ENCODE results near the gene BMP2K. TPM values are rescaled to one million over a fixed set of nuclear protein-coding genes. Genes with fewer than 3 reads are reported as not detected.

BMP2K gene
- total RNA-seq, 2 donors from 2014 or later = 15.8 to 18.9 TPM

- no peak overlapping the region for H3K27ac ChIP-seq
- no peaks in the 10 kb centered on the region for H3K27me3 ChIP-seq
- H3K9me3 ChIP-seq = no peaks in the 10 kb centered on the region
- TF ChIP-seq CTCF (IDR thresholded peaks at IDR 0.05) = no peak
- TF ChIP-seq POLR2A (IDR thresholded peaks at IDR 0.05) = no peak
- no peak overlapping the region for H3K4me3 ChIP-seq
- H3K4me1 ChIP-seq = no peaks in the 10 kb centered on the region
- 75 to 83% methylated on average over 1 of the region's 1 CpG for WGBS, 2 donors
- intact Hi-C loops (cut with DNase I) = no loop called here
- DNase-seq = no peak
- peaks cover 0 to 10% of the 10 kb centered on the region in 2 donors for H3K36me3 ChIP-seq (replicated peaks in 1 of 2; ENCODE audit: insufficient read depth in 1 of 2, low read depth in 2 of 2)
- ATAC-seq = no peak
Measured at GRCh38 chr4:78878031-78878430, 101.9 kb downstream of the BMP2K start.

GRCh38 chr4:78880874-78881492 is 104.8 kb downstream of the BMP2K start:
- H3K27ac ChIP-seq = no peak overlapping the region

DNA sequence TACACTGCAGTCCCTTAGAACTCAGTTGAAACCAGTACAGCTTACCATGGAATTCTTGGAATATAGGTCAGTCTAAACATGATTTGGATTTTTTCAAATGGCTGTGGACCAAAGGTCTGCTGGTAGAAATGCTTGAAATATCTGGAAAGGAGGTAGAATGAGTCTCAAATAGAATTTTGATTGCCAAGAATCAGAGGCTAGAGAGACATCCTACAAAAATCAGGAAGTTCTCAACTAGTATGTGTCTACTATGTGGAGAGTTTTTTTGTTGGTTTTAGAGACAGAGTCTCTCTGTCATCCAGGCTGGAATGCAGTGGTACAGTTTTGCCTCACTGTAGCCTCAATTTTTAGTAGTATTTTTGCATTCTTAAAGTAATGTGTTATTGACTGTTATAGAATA is 109.4 kb downstream of the BMP2K start:
- DNase-seq = no peak
- Histone ChIP-seq H3K4me3 (no peak overlapping the region), H3K9me3 (no peaks in the 10 kb centered on the region), H3K27me3 (no peaks in the 10 kb centered on the region), H3K36me3 (replicated peaks in 1 of 2; ENCODE audit: insufficient read depth in 1 of 2, low read depth in 2 of 2) (peaks cover 0 to 4% of the 10 kb centered on the region in 2 donors), H3K27ac (no peak overlapping the region), H3K4me1 (no peaks in the 10 kb centered on the region)
- intact Hi-C loops (cut with DNase I) = no loop called here
- no peak for ATAC-seq
- TF ChIP-seq POLR2A (IDR thresholded peaks at IDR 0.05) (no peak), CTCF (IDR thresholded peaks at IDR 0.05) (no peak)

More at GRCh38 chr4:78880874-78881492, 104.8 kb downstream of the BMP2K start:
- H3K36me3 ChIP-seq (replicated peaks in 1 of 2; ENCODE audit: insufficient read depth in 1 of 2, low read depth in 2 of 2) = peaks cover 0 to 4% of the 10 kb centered on the region in 2 donors
- intact Hi-C loops (cut with DNase I) = no loop called here
- no peaks in the 10 kb centered on the region for H3K27me3 ChIP-seq
- no peak for DNase-seq
- no peak for ATAC-seq
- H3K4me3 ChIP-seq = no peak overlapping the region
- no peaks in the 10 kb centered on the region for H3K9me3 ChIP-seq
- H3K4me1 ChIP-seq = no peaks in the 10 kb centered on the region
- TF ChIP-seq CTCF (IDR thresholded peaks at IDR 0.05) (no peak), POLR2A (IDR thresholded peaks at IDR 0.05) (no peak)

- H3K4me1 ChIP-seq = no peaks in the 10 kb centered on the region
- no peak for ATAC-seq
- no peak for DNase-seq
- H3K36me3 ChIP-seq (replicated peaks in 1 of 2; ENCODE audit: insufficient read depth in 1 of 2, low read depth in 2 of 2) = peaks cover 0 to 6% of the 10 kb centered on the region in 2 donors
- H3K27me3 ChIP-seq = no peaks in the 10 kb centered on the region
- H3K4me3 ChIP-seq = no peak overlapping the region
- H3K9me3 ChIP-seq = no peaks in the 10 kb centered on the region
- intact Hi-C loops (cut with DNase I) = no loop called here
- no peak for TF ChIP-seq POLR2A (IDR thresholded peaks at IDR 0.05)
- no peak overlapping the region for H3K27ac ChIP-seq
Measured at GRCh38 chr4:78889955-78890354, 113.8 kb downstream of the BMP2K start.

DNA sequence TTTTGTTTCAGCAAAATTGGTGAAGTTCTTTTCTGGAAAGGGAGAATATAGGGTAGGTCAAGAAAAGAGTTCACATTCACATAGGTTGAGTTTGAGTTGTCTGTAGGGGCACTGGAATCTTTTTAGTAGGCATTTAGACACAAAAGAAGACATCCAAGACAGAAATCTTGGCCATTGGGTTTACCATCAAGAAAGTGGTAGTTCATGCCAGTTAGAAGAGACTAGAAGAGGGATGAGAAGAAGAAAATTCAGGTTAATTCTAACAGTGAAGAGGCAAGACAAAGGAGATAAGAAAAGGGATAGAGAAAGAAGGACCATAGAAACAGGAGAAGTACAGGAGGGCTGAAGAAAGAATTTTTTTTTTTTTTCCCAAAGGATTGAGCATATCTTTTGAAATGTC is 123.2 kb downstream of the BMP2K start:
- H3K4me1 ChIP-seq = no peaks in the 10 kb centered on the region
- DNase-seq (no peak), ATAC-seq (no peak)
- intact Hi-C loops (cut with DNase I) = no loop called here
- peaks cover 0 to 2% of the 10 kb centered on the region in 2 donors for H3K36me3 ChIP-seq (replicated peaks in 1 of 2; ENCODE audit: insufficient read depth in 1 of 2, low read depth in 2 of 2)
- no peaks in the 10 kb centered on the region for H3K27me3 ChIP-seq
- no peak overlapping the region for H3K27ac ChIP-seq
- no peak overlapping the region for H3K4me3 ChIP-seq
- H3K9me3 ChIP-seq = no peaks in the 10 kb centered on the region
- TF ChIP-seq CTCF (IDR thresholded peaks at IDR 0.05) = no peak
